ENCODE measurements around the gene AUTS2. TPM values are rescaled to one million over a fixed set of nuclear protein-coding genes. Genes with fewer than 3 reads are reported as not detected.

AUTS2 gene
- total and polyA plus RNA-seq, 2 experiments from 2014 or later, result 32.0 to 91.0 TPM

DNA sequence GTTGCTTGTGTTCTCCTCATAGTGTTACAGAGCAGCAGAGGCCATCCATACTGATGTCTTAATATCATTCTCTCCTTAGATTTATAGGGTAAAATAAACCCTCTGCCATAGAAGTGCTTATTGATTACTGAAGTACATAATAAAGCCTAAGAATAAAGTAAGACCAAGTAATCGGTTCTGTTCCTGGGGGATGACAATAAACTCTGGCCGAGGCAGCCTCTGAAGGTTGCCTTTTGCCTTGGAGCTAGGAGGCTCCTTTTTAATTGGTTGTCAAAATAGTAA is 822.0 kb downstream of the AUTS2 start:
- peaks cover 30% of the 10 kb centered on the region for H3K4me1 ChIP-seq (ENCODE audit: insufficient read depth)

More for the DNA sequence above, 822.0 kb downstream of the AUTS2 start:
- H3K4me1 Mint-ChIP-seq, result peaks cover 37% of the 10 kb centered on the region
- H3K9me3 Mint-ChIP-seq, result no peaks in the 10 kb centered on the region
- Histone ChIP-seq H3K79me2 (replicated peaks; ENCODE audit: insufficient read depth) (no peaks in the 10 kb centered on the region), H3K27me3 (ENCODE audit: insufficient read depth) (no peaks in the 10 kb centered on the region), H2AFZ (no peak overlapping the region), H3F3A (replicated peaks; ENCODE audit: low read depth) (no peaks in the 10 kb centered on the region), H3K4me3 (no peak overlapping the region), H4K20me1 (replicated peaks; ENCODE audit: insufficient read depth) (no peaks in the 10 kb centered on the region), H3K9me2 (ENCODE audit: insufficient read depth) (no peaks in the 10 kb centered on the region), H3K4me2 (peak overlapping the region; percentile 56), H3K27ac (ENCODE audit: low read depth) (no peak overlapping the region), H3K36me3 (ENCODE audit: insufficient read depth) (no peaks in the 10 kb centered on the region)
- no peaks in the 10 kb centered on the region for H3K36me3 Mint-ChIP-seq (ENCODE audit: low read depth)
- TF ChIP-seq POLR2AphosphoS5 (IDR thresholded peaks at IDR 0.05; ENCODE audit: low read depth), result no peak
- no peak for TF ChIP-seq NANOG (IDR thresholded peaks at IDR 0.05; ENCODE audit: borderline replicate concordance)
- no peak for TF ChIP-seq JUNB (IDR thresholded peaks at IDR 0.05; ENCODE audit: unreplicated experiment)
- TF ChIP-seq CREB1 (CRISPR knock-in tag; IDR thresholded peaks at IDR 0.05; ENCODE audit: low read depth), result no peak
- no peak for TF ChIP-seq STAT1 (IDR thresholded peaks at IDR 0.05; ENCODE audit: unreplicated experiment)
- TF ChIP-seq, protein P1, sequence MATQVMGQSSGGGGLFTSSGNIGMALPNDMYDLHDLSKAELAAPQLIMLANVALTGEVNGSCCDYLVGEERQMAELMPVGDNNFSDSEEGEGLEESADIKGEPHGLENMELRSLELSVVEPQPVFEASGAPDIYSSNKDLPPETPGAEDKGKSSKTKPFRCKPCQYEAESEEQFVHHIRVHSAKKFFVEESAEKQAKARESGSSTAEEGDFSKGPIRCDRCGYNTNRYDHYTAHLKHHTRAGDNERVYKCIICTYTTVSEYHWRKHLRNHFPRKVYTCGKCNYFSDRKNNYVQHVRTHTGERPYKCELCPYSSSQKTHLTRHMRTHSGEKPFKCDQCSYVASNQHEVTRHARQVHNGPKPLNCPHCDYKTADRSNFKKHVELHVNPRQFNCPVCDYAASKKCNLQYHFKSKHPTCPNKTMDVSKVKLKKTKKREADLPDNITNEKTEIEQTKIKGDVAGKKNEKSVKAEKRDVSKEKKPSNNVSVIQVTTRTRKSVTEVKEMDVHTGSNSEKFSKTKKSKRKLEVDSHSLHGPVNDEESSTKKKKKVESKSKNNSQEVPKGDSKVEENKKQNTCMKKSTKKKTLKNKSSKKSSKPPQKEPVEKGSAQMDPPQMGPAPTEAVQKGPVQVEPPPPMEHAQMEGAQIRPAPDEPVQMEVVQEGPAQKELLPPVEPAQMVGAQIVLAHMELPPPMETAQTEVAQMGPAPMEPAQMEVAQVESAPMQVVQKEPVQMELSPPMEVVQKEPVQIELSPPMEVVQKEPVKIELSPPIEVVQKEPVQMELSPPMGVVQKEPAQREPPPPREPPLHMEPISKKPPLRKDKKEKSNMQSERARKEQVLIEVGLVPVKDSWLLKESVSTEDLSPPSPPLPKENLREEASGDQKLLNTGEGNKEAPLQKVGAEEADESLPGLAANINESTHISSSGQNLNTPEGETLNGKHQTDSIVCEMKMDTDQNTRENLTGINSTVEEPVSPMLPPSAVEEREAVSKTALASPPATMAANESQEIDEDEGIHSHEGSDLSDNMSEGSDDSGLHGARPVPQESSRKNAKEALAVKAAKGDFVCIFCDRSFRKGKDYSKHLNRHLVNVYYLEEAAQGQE (IDR thresholded peaks at IDR 0.05; ENCODE audit: unreplicated experiment), result no peak
- TF ChIP-seq, protein P2, sequence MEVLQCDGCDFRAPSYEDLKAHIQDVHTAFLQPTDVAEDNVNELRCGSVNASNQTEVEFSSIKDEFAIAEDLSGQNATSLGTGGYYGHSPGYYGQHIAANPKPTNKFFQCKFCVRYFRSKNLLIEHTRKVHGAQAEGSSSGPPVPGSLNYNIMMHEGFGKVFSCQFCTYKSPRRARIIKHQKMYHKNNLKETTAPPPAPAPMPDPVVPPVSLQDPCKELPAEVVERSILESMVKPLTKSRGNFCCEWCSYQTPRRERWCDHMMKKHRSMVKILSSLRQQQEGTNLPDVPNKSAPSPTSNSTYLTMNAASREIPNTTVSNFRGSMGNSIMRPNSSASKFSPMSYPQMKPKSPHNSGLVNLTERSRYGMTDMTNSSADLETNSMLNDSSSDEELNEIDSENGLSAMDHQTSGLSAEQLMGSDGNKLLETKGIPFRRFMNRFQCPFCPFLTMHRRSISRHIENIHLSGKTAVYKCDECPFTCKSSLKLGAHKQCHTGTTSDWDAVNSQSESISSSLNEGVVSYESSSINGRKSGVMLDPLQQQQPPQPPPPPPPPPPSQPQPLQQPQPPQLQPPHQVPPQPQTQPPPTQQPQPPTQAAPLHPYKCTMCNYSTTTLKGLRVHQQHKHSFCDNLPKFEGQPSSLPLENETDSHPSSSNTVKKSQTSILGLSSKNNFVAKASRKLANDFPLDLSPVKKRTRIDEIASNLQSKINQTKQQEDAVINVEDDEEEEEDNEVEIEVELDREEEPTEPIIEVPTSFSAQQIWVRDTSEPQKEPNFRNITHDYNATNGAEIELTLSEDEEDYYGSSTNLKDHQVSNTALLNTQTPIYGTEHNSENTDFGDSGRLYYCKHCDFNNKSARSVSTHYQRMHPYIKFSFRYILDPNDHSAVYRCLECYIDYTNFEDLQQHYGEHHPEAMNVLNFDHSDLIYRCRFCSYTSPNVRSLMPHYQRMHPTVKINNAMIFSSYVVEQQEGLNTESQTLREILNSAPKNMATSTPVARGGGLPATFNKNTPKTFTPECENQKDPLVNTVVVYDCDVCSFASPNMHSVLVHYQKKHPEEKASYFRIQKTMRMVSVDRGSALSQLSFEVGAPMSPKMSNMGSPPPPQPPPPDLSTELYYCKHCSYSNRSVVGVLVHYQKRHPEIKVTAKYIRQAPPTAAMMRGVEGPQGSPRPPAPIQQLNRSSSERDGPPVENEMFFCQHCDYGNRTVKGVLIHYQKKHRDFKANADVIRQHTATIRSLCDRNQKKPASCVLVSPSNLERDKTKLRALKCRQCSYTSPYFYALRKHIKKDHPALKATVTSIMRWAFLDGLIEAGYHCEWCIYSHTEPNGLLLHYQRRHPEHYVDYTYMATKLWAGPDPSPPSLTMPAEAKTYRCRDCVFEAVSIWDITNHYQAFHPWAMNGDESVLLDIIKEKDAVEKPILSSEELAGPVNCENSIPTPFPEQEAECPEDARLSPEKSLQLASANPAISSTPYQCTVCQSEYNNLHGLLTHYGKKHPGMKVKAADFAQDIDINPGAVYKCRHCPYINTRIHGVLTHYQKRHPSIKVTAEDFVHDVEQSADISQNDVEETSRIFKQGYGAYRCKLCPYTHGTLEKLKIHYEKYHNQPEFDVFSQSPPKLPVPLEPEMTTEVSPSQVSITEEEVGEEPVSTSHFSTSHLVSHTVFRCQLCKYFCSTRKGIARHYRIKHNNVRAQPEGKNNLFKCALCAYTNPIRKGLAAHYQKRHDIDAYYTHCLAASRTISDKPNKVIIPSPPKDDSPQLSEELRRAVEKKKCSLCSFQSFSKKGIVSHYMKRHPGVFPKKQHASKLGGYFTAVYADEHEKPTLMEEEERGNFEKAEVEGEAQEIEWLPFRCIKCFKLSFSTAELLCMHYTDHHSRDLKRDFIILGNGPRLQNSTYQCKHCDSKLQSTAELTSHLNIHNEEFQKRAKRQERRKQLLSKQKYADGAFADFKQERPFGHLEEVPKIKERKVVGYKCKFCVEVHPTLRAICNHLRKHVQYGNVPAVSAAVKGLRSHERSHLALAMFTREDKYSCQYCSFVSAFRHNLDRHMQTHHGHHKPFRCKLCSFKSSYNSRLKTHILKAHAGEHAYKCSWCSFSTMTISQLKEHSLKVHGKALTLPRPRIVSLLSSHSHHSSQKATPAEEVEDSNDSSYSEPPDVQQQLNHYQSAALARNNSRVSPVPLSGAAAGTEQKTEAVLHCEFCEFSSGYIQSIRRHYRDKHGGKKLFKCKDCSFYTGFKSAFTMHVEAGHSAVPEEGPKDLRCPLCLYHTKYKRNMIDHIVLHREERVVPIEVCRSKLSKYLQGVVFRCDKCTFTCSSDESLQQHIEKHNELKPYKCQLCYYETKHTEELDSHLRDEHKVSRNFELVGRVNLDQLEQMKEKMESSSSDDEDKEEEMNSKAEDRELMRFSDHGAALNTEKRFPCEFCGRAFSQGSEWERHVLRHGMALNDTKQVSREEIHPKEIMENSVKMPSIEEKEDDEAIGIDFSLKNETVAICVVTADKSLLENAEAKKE (CRISPR knock-in tag; IDR thresholded peaks at IDR 0.05), result no peak
- TF ChIP-seq, protein P3, sequence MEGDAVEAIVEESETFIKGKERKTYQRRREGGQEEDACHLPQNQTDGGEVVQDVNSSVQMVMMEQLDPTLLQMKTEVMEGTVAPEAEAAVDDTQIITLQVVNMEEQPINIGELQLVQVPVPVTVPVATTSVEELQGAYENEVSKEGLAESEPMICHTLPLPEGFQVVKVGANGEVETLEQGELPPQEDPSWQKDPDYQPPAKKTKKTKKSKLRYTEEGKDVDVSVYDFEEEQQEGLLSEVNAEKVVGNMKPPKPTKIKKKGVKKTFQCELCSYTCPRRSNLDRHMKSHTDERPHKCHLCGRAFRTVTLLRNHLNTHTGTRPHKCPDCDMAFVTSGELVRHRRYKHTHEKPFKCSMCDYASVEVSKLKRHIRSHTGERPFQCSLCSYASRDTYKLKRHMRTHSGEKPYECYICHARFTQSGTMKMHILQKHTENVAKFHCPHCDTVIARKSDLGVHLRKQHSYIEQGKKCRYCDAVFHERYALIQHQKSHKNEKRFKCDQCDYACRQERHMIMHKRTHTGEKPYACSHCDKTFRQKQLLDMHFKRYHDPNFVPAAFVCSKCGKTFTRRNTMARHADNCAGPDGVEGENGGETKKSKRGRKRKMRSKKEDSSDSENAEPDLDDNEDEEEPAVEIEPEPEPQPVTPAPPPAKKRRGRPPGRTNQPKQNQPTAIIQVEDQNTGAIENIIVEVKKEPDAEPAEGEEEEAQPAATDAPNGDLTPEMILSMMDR (conservative IDR thresholded peaks at IDR 0.05; ENCODE audit: low read depth in 2 of 2), result no peak
- no peak for TF ChIP-seq ZNF114 (CRISPR knock-in tag; IDR thresholded peaks at IDR 0.05)
- TF ChIP-seq ZNF331 (CRISPR knock-in tag; IDR thresholded peaks at IDR 0.05; ENCODE audit: low read depth), result no peak
- TF ChIP-seq EZH2 (IDR thresholded peaks at IDR 0.05; ENCODE audit: low read depth, unreplicated experiment), result no peak
- TF ChIP-seq, protein P4, sequence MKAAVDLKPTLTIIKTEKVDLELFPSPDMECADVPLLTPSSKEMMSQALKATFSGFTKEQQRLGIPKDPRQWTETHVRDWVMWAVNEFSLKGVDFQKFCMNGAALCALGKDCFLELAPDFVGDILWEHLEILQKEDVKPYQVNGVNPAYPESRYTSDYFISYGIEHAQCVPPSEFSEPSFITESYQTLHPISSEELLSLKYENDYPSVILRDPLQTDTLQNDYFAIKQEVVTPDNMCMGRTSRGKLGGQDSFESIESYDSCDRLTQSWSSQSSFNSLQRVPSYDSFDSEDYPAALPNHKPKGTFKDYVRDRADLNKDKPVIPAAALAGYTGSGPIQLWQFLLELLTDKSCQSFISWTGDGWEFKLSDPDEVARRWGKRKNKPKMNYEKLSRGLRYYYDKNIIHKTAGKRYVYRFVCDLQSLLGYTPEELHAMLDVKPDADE (IDR thresholded peaks at IDR 0.05), result no peak
- TF ChIP-seq EZH2phosphoT487 (IDR thresholded peaks at IDR 0.05; ENCODE audit: unreplicated experiment), result no peak
- ATAC-seq (no peak), DNase-seq (ENCODE audit: low spot score) (no peak)
- no peak overlapping the region; the same call in 1 of the 2 replicates for H3K27ac Mint-ChIP-seq
- no peak overlapping the region for H3K4me3 Mint-ChIP-seq
- H3K27me3 Mint-ChIP-seq (ENCODE audit: insufficient read depth, low read depth, poor library complexity), result peaks cover 4% of the 10 kb centered on the region

Data from GM23338 (cell line).